Testis (tissue), 2 donors: ENCODE measurements around the gene NCKAP5.

Experiments used
- CTCF ChIP-seq, 3 experiments: fragments of 450-650 bp in 2 of 3; fragments of 200-600 bp in 1 of 3; sonication (generic) in 1 of 3; IDR thresholded peaks; one replicate each; pipeline ENCODE4 v1.5.1; 2016 to 2019; ENCODE audit warnings: antibody characterized with exemption in 3 of 3, mild to moderate bottlenecking in 2 of 3, moderate library complexity in 1 of 3
- POLR2A ChIP-seq: fragments of 450-650 bp; IDR thresholded peaks from one replicate; pipeline ENCODE4 v1.6.1; 2017; ENCODE audit warnings: antibody characterized with exemption, mild to moderate bottlenecking, moderate library complexity

DNA sequence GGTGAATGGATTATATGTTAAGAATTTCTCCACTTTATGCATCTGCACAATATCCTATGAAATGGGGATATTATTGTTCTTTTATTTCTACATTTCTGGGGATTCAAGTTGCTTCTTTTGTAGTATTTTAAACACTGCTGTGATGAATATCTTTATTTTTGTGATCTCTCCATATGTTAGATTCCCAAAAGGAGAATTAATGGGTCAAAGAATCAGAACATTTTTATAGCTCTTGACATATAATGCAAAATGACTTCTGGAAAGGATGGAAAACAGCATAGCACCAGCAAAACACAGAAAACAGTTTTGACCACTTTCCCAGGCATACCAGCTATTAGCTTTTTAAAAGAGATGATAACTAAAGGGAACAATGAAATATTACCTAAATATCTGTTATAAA is 135.5 kb downstream of the NCKAP5 start:
- TF ChIP-seq CTCF (IDR thresholded peaks at IDR 0.05) (no peak), POLR2A (no peak)
